Activated naive CD4-positive, alpha-beta T cell treated with anti-CD3 and anti-CD28 coated beads for 36 hours (primary cell): ENCODE measurements around the gene TMEM33. TPM values are rescaled to one million over a fixed set of nuclear protein-coding genes. Genes with fewer than 3 reads are reported as not detected.

Experiments
- CTCF ChIA-PET: fragments of 350-600 bp; sonication (Branson Sonifier 250); formaldehyde crosslinking; loops from one replicate; lab custom pipeline; 2021; ENCODE audit warnings: antibody characterized with exemption; lab: Charles Lee
- DNase-seq: peaks from one replicate; pipeline ENCODE4 v3.0.0-alpha.2; 2020
- H3K27ac Mint-ChIP-seq: one replicate; pipeline ENCODE4 v1.8.0; 2021; ENCODE audit warnings: mild to moderate bottlenecking, mixed read lengths
- H3K27me3 Mint-ChIP-seq: one replicate; pipeline ENCODE4 v1.8.0; 2021; ENCODE audit warnings: low read depth, mixed read lengths
- H3K36me3 Mint-ChIP-seq: one replicate; pipeline ENCODE4 v1.8.0; 2021; ENCODE audit warnings: low read depth, mixed read lengths
- H3K4me1 Mint-ChIP-seq: one replicate; pipeline ENCODE4 v1.8.0; 2021; ENCODE audit warnings: low read depth, mixed read lengths
- H3K4me3 Mint-ChIP-seq: one replicate; pipeline ENCODE4 v1.8.0; 2021; ENCODE audit warnings: mild to moderate bottlenecking, moderate library complexity, mixed read lengths
- H3K9me3 Mint-ChIP-seq: one replicate; pipeline ENCODE4 v1.8.0; 2021; ENCODE audit warnings: mixed read lengths
- intact Hi-C: fragments of 100-400 bp; cut with micrococcal nuclease; formaldehyde crosslinking; loops from one replicate; pipeline ENCODE4 v1.15.1; 2023
- total RNA-seq, 2 experiments: library from RNA; stranded (reverse); gene quantifications; one replicate each; pipeline ENCODE4 v1.2.3, GENCODE V29; 2021

The TMEM33 gene
- total RNA-seq, 2 experiments from 2014 or later = 33.9 to 34.6 TPM

DNA sequence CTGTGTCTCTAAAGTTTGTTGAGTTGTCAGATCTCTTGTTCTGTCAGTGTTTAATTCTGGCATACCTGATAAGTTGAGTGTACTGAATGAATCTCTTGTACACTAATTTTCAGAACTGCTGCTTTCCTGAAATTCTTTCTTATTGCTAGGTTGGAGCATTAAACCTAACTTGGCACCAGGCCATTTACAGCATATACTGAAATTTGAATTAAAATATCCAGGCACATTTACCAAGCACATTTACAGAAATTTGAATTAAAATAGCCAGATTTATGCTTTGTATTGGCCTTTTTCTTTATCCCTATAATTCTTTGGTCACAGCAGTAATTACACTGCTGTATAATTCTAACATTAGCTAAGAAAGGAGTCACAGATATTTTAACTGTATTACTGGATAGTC, 8.9 kb downstream of the TMEM33 start:
- no peak for DNase-seq
- CTCF ChIA-PET = interaction anchor here (0.5 to 1.1 kb wide), 3 partner anchors 10 to 14 kb away, joined by 3 read pairs; no protein-coding TSS in a partner anchor
- peaks cover 33% of the 10 kb centered on the region for H3K36me3 Mint-ChIP-seq
- H3K27ac Mint-ChIP-seq = no peak overlapping the region
- no peak overlapping the region for H3K4me3 Mint-ChIP-seq
- H3K27me3 Mint-ChIP-seq = no peaks in the 10 kb centered on the region
- intact Hi-C loops = no loop called here
- no peaks in the 10 kb centered on the region for H3K9me3 Mint-ChIP-seq
- peaks cover 17% of the 10 kb centered on the region for H3K4me1 Mint-ChIP-seq

DNA sequence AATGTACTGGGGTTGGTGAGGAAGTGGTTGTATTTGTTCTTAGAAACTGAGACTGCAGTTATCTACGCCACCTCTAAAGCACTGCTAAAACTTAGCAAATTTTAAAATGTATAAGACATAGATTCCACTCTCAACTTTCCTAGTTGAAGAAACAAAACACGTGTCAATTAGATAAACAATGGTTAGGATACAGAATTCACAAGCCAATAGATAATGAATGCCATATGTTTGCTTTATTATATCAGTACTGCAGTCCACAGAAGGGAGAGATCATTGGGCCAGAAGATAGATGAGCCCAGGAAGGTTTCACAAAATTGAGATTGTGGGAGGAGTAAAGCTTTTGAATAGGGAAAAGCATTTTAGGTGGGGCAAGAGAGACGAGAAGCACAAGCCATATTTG, 14.3 kb downstream of the TMEM33 start:
- Mint-ChIP-seq H3K27me3 (no peaks in the 10 kb centered on the region), H3K36me3 (peaks cover 34% of the 10 kb centered on the region), H3K4me3 (no peak overlapping the region), H3K27ac (no peak overlapping the region), H3K9me3 (no peaks in the 10 kb centered on the region), H3K4me1 (peaks cover 2% of the 10 kb centered on the region)
- intact Hi-C loops = no loop called here
- DNase-seq = no peak
- CTCF ChIA-PET = interaction anchor here (1.6 kb wide), 1 partner anchor 9 kb away, joined by 5 read pairs; no protein-coding TSS in a partner anchor

DNA sequence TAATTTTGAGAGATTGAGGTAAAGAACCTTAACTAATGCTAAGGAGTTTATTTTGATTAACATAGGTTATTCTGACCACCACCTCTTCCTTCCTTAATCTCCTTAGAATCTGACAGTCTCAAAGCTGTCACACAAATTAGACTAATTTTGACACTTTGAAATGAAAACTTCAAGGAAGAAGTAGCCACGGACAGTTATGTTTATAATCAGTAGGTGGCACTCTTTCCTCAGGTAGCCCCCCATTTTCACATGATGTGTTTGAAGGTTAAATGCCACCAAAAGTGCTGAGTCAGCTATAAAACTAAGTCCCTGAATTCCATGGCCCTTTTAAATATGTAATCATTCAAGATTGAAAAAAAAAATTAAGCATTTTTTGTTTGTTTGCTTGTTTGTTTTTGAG, 22.4 kb downstream of the TMEM33 start:
- intact Hi-C loops = loop anchor here (1.0 kb wide), 1 partner anchor 323 kb away; no protein-coding TSS in a partner anchor
- H3K27ac Mint-ChIP-seq = no peak overlapping the region
- H3K4me1 Mint-ChIP-seq = no peaks in the 10 kb centered on the region

DNA sequence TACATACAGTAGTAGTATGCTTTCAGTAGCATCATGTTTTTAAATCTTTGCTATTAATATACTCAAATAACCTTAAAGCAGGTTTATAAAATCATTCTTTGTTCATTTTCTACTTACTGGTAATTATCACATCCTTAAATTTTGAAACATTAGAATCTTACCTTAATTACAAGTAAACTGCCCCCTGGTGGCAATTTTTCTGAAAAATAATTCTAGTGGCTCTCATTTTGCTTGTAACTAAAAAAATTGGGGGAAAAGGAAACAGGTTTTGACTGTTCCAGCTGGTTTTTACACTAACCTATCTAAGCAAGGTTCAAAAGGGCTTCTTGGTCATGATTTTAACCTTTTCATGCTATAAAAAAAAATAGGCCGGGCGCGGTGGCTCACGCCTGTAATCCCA, 27.9 kb downstream of the TMEM33 start:
- peaks cover 5% of the 10 kb centered on the region for H3K9me3 Mint-ChIP-seq
- no peak for DNase-seq

More for the DNA sequence above, 22.4 kb downstream of the TMEM33 start:
- CTCF ChIA-PET = interaction anchor here (0.7 to 0.8 kb wide), 3 partner anchors 8 to 27 kb away, joined by 3 to 5 read pairs (median 3); no protein-coding TSS in a partner anchor
- no peak for DNase-seq
- H3K9me3 Mint-ChIP-seq = no peaks in the 10 kb centered on the region
- no peaks in the 10 kb centered on the region for H3K27me3 Mint-ChIP-seq
- H3K36me3 Mint-ChIP-seq = peaks cover 12% of the 10 kb centered on the region
- no peak overlapping the region for H3K4me3 Mint-ChIP-seq

DNA sequence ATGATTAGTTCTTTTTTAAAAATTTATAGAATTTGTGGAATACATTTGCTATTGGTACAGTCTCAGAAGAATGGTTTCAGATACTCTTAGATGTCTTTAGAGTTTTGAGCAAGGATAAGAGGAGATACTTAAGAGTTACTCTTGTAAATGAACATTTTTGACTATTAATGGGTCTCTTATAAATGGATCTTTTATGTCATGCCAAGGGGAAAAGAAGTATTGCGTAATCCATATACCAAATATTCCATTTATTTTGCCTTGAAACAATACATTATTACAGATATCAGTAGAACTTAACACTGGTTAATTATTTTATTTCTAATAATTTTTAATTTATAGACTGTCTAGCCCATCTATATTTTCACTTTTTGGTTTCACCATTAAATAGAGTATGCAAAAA, 29.2 kb downstream of the TMEM33 start:
- Mint-ChIP-seq H3K27me3 (no peaks in the 10 kb centered on the region), H3K36me3 (peaks cover 5% of the 10 kb centered on the region), H3K9me3 (peaks cover 13% of the 10 kb centered on the region), H3K4me1 (no peaks in the 10 kb centered on the region), H3K27ac (no peak overlapping the region), H3K4me3 (no peak overlapping the region)
- DNase-seq = no peak
- CTCF ChIA-PET = interaction anchor here (0.6 kb wide), 1 partner anchor 1423 kb away, joined by 4 read pairs; no protein-coding TSS in a partner anchor
- intact Hi-C loops = no loop called here

More for the DNA sequence above, 27.9 kb downstream of the TMEM33 start:
- CTCF ChIA-PET = interaction anchor here (1.0 kb wide), 1 partner anchor 32 kb away, joined by 3 read pairs; no protein-coding TSS in a partner anchor
- H3K36me3 Mint-ChIP-seq = peaks cover 4% of the 10 kb centered on the region
- no peaks in the 10 kb centered on the region for H3K27me3 Mint-ChIP-seq
- no peak overlapping the region for H3K27ac Mint-ChIP-seq
- no peaks in the 10 kb centered on the region for H3K4me1 Mint-ChIP-seq
- no peak overlapping the region for H3K4me3 Mint-ChIP-seq
- intact Hi-C loops = no loop called here

DNA sequence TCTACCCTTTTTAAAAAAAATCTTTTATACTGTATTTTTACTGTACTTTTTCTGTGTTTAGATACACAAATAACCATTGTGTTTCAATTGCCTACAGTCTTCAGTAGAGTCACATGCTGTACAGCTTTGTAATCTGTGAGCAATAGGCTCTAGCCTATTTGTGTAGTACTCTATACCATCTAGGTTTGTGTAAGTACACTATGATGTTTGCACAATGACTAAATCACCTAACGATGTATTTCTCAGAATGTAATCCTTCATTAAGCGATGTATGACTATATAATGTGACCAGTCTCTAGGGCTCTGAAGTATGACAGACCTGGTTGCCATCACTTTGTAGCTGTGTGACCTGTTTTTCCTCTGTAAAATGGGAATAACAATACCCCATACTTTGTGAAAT, 32.2 kb downstream of the TMEM33 start:
- CTCF ChIA-PET = interaction anchor here (0.6 kb wide), 1 partner anchor 83 kb away, joined by 3 read pairs; no protein-coding TSS in a partner anchor
- Mint-ChIP-seq H3K4me3 (no peak overlapping the region), H3K9me3 (peaks cover 13% of the 10 kb centered on the region), H3K4me1 (no peaks in the 10 kb centered on the region), H3K27me3 (peaks cover 4% of the 10 kb centered on the region), H3K27ac (no peak overlapping the region), H3K36me3 (peaks cover 5% of the 10 kb centered on the region)
- intact Hi-C loops = no loop called here
- DNase-seq = no peak

DNA sequence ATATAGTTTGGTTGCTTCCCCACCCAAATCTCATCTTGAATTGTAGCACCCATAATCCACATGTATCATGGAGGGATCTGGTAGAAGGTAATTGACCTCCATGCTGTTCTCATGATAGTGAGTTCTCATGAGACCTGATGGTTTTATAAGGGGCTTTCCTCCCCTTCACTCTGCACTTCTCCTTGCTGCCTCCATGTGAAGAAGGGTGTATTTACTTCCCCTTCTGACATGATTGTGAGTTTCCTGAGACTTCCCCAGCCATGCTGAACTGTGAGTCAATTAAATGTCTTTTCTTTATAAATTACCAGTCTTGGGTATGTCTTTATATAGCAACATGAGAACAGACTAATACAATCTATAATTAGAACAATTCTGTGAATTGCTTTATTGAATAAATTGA, 34.4 kb downstream of the TMEM33 start:
- Mint-ChIP-seq H3K9me3 (peaks cover 13% of the 10 kb centered on the region), H3K27ac (no peak overlapping the region), H3K4me3 (no peak overlapping the region), H3K27me3 (peaks cover 9% of the 10 kb centered on the region), H3K4me1 (no peaks in the 10 kb centered on the region), H3K36me3 (peaks cover 5% of the 10 kb centered on the region)
- DNase-seq = no peak
- CTCF ChIA-PET = no interaction called here
- intact Hi-C loops = no loop called here

DNA sequence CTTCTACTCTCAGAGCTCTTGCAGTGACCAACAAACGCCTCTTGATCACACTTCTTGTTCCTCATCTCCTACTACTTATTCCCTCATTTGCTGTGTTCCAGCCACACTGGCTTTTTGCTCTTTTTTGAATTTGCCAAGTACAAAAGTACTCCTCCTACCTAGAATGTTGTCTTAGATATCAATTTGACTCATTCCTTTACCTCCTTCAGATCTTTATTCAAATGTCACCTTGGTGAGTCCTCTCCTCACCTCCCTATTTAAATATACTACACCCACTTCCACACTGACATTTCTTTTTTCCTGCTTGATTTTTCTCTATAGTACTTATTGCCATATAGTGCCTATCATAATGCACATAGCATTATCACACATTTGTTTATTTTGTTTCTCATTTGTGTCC, 40.1 kb downstream of the TMEM33 start:
- Mint-ChIP-seq H3K27ac (no peak overlapping the region), H3K9me3 (no peaks in the 10 kb centered on the region), H3K36me3 (no peaks in the 10 kb centered on the region), H3K4me1 (peaks cover 5% of the 10 kb centered on the region), H3K27me3 (peaks cover 9% of the 10 kb centered on the region), H3K4me3 (no peak overlapping the region)
- no peak for DNase-seq
- CTCF ChIA-PET = no interaction called here
- intact Hi-C loops = no loop called here

DNA sequence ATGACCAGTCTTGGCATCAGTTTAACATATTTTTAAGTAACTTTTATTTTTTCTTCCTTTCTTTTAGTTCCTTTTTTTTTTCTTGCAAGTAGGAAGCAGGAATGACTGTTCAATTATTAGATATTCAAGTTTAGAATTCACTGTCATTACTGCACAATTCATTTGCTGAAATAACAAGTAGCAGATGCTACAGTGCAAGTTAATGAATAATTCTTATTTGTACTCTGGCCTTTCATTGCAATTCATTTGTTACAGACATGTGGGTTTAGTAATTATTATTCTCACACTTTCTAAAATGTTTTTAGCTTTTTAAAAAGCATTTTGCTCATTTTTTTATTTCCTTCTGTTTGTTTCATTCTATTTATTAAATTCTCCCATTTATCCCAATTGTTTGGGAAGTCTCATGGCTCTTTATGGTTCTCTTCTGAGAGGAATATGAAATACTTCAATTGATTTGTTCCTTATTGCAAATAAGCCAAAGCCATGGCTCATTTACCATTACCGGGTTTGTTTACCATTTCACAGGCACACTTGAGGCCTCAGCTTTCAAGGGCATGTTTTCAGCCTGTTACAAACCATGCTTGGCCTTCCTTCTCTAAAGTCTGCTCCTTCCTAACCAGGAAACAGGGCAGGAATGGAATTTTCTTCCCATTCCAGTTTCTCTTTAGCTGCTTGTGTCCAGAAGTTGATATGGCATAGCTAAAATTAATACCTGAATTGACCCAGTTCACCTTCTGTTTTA, 41.7 kb downstream of the TMEM33 start:
- intact Hi-C loops = no loop called here
- CTCF ChIA-PET = interaction anchor here (0.6 kb wide), 1 partner anchor 283 kb away, joined by 3 read pairs; no protein-coding TSS in a partner anchor
- Mint-ChIP-seq H3K9me3 (no peaks in the 10 kb centered on the region), H3K27ac (no peak overlapping the region), H3K27me3 (peaks cover 9% of the 10 kb centered on the region), H3K36me3 (no peaks in the 10 kb centered on the region), H3K4me3 (no peak overlapping the region), H3K4me1 (peaks cover 5% of the 10 kb centered on the region)
- DNase-seq = no peak

DNA sequence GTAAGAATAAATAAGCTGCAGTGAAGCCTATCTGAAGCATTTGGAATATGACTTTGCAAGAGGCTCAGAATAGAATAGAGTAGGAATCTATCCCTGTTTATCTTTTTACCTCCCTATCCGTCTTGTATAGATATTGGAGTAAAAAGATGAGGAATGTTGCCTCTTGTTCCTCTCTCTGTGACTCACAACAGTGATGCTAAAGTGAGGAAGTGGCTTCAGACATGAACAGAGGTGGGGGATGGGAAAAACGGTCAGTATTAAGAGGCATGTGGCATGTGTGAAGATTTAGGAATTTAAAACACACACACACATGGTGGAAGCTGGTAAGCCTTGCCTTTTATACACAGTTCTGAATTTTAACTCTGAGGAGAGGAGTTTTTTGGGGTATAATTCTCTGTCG, 42.5 kb downstream of the TMEM33 start:
- intact Hi-C loops = no loop called here
- H3K9me3 Mint-ChIP-seq = no peaks in the 10 kb centered on the region
- DNase-seq = no peak
- H3K27me3 Mint-ChIP-seq = peaks cover 2% of the 10 kb centered on the region
- H3K4me3 Mint-ChIP-seq = no peak overlapping the region
- no peaks in the 10 kb centered on the region for H3K36me3 Mint-ChIP-seq
- H3K27ac Mint-ChIP-seq = no peak overlapping the region
- CTCF ChIA-PET = no interaction called here
- H3K4me1 Mint-ChIP-seq = peaks cover 5% of the 10 kb centered on the region

DNA sequence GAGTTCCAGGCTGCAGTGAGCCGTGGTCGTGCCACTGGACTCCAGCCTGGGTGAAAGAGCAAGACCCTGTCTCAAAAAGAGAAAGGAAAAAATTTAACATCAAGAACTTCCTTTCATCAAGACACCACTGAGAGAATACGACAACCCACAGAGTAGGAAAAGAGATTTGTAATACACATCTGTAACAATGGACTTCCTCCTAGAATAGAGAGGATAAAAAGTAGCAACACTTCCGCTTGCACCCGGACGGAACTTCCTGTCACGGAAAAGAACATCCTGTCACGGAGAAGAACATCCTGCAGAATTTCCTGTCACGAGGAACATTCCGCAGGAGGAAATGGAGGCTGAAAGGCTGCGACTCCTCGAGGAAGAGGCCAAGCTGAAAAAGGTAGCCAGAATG, 46.2 kb downstream of the TMEM33 start, which contains the start of gene DCAF4L1:
DCAF4L1 (plus strand) TSS at position 301 of the 400 bp plus-strand sequence; CDS start at position 338, 37 bp downstream.
- Mint-ChIP-seq H3K27ac (no peak within 1 kb of the TSS), H3K4me3 (no peak within 1 kb of the TSS), H3K36me3 (no peaks in the 10 kb centered on the region), H3K4me1 (no peaks in the 10 kb centered on the region), H3K27me3 (no peaks in the 10 kb centered on the region), H3K9me3 (no peaks in the 10 kb centered on the region)
- no peak for DNase-seq
- intact Hi-C loops = no loop called here
- CTCF ChIA-PET = no interaction called here

DNA sequence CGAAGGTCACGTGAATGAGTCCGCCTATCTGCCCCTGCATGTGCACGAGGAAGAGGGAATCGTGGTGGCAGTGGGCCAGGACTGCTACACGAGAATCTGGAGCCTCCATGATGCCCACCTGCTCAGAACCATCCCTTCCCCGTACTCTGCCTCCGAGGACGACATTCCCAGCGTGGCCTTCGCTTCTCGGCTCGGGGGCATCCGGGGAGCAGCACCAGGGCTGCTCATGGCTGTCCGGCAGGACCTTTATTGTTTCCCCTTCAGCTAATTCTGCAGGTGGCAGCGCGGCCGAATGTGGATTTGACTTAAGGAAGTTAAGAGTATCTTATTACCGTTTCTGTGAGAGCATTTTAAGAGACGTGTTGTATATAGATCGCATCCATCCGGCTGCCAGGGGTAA, 47.5 kb downstream of the TMEM33 start:
- Mint-ChIP-seq H3K9me3 (no peaks in the 10 kb centered on the region), H3K27ac (no peak overlapping the region), H3K4me3 (no peak overlapping the region), H3K36me3 (no peaks in the 10 kb centered on the region), H3K27me3 (no peaks in the 10 kb centered on the region), H3K4me1 (no peaks in the 10 kb centered on the region)
- CTCF ChIA-PET = no interaction called here
- DNase-seq = no peak
- intact Hi-C loops = no loop called here

DNA sequence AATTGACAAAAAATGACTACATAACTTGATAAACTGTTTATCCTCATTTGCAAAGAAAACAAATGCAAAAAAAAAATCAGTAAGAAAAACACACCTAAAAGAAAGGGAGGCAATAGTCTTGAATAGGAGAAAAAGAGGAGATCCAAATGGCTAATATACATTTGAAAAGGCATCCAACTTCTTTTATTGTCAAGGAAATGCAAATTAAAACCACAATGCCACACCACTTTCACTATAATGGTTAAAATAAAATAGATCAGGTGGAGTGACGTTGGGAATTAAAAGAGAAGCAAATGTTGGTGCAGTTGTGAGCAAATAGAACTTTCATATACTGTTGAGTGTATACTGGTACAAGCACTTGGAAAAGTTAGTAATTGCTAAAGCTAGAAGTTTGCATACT, 49.9 kb downstream of the TMEM33 start:
- Mint-ChIP-seq H3K4me3 (no peak overlapping the region), H3K4me1 (peaks cover 4% of the 10 kb centered on the region), H3K9me3 (no peaks in the 10 kb centered on the region), H3K27me3 (no peaks in the 10 kb centered on the region), H3K27ac (no peak overlapping the region), H3K36me3 (no peaks in the 10 kb centered on the region)
- CTCF ChIA-PET = no interaction called here
- intact Hi-C loops = no loop called here
- DNase-seq = no peak
